ENCODE measurements around the gene MECR. TPM values are rescaled to one million over a fixed set of nuclear protein-coding genes. Genes with fewer than 3 reads are reported as not detected.
A peak's percentile ranks its signal among the peaks of the same experiment; 100 is the strongest.

Gene MECR
- total and polyA plus RNA-seq, 5 donors from 2014 or later = 10.1 to 16.3 (median 12.6) TPM

GRCh38 chr1:29181413-29182225 lies 49.1 kb downstream of the MECR start, which contains the start of gene SRSF4:
Gene SRSF4, minus strand, starts transcription at chr1:29181900. Its CDS starts 148 bp downstream, at chr1:29181752.
- H3K4me3 ChIP-seq (ENCODE audit: low read depth, low read length) = peak within 1 kb of the TSS; percentile 96
- peak within 1 kb of the TSS; percentile 93 to 95 (median 95) for H3K27ac Mint-ChIP-seq
- DNase-seq (peak; percentile 98 to 99 (median 99)), ATAC-seq (ENCODE audit: low read depth in 2 of 2) (peak; percentile 90 to 93)
- H3K9me3 ChIP-seq (ENCODE audit: control insufficient read depth in 2 of 2, low read length in 2 of 2) = no peaks in the 10 kb centered on the region
- H3K27me3 ChIP-seq (ENCODE audit: control insufficient read depth, insufficient read depth, low read length) = no peaks in the 10 kb centered on the region
- peak within 1 kb of the TSS; percentile 98 for H3K27ac ChIP-seq (ENCODE audit: insufficient read depth, low read length, poor library complexity, severe bottlenecking)
- peaks cover 8% of the 10 kb centered on the region for H3K36me3 ChIP-seq (ENCODE audit: control insufficient read depth, insufficient read depth, low read length)
- H3K4me3 Mint-ChIP-seq = peak within 1 kb of the TSS; percentile 94 to 99 (median 97)
- peaks cover 50% of the 10 kb centered on the region for H3K4me1 ChIP-seq (ENCODE audit: control insufficient read depth, insufficient read depth, low read length, poor library complexity, severe bottlenecking)
- H3K36me3 Mint-ChIP-seq = peaks cover 18% of the 10 kb centered on the region
- H3K27me3 Mint-ChIP-seq = no peaks in the 10 kb centered on the region
- peaks cover 28 to 53% (median 41%) of the 10 kb centered on the region in 4 donors for H3K4me1 Mint-ChIP-seq
- no peaks in the 10 kb centered on the region for H3K9me3 Mint-ChIP-seq

- DNase-seq (peak in 1 of 3 donors; percentile 53), ATAC-seq (ENCODE audit: low read depth in 2 of 2) (no peak)
- Histone ChIP-seq H3K36me3 (ENCODE audit: control insufficient read depth, insufficient read depth, low read length) (peaks cover 8% of the 10 kb centered on the region), H3K4me1 (ENCODE audit: control insufficient read depth, insufficient read depth, low read length, poor library complexity, severe bottlenecking) (peaks cover 58% of the 10 kb centered on the region), H3K27me3 (ENCODE audit: control insufficient read depth, insufficient read depth, low read length) (no peaks in the 10 kb centered on the region), H3K27ac (ENCODE audit: insufficient read depth, low read length, poor library complexity, severe bottlenecking) (peak overlapping the region; percentile 98), H3K4me3 (ENCODE audit: low read depth, low read length) (peak overlapping the region; percentile 85), H3K9me3 (ENCODE audit: control insufficient read depth in 2 of 2, low read length in 2 of 2) (no peaks in the 10 kb centered on the region)
- no peaks in the 10 kb centered on the region for H3K27me3 Mint-ChIP-seq
- H3K27ac Mint-ChIP-seq = peak overlapping the region; percentile 90 to 95 (median 95)
- no peaks in the 10 kb centered on the region for H3K9me3 Mint-ChIP-seq
- peaks cover 18% of the 10 kb centered on the region for H3K36me3 Mint-ChIP-seq
- H3K4me3 Mint-ChIP-seq = peak overlapping the region; percentile 94 to 99 (median 97)
- H3K4me1 Mint-ChIP-seq = peaks cover 33 to 61% (median 42%) of the 10 kb centered on the region in 4 donors
Observed at GRCh38 chr1:29180497-29181412, 50.0 kb downstream of the MECR start.

GRCh38 chr1:29179641-29180184 lies 51.0 kb downstream of the MECR start:
- Histone ChIP-seq H3K27ac (ENCODE audit: insufficient read depth, low read length, poor library complexity, severe bottlenecking) (peak overlapping the region; percentile 98), H3K9me3 (ENCODE audit: control insufficient read depth in 2 of 2, low read length in 2 of 2) (no peaks in the 10 kb centered on the region), H3K36me3 (ENCODE audit: control insufficient read depth, insufficient read depth, low read length) (peaks cover 8% of the 10 kb centered on the region), H3K4me1 (ENCODE audit: control insufficient read depth, insufficient read depth, low read length, poor library complexity, severe bottlenecking) (peaks cover 62% of the 10 kb centered on the region), H3K27me3 (ENCODE audit: control insufficient read depth, insufficient read depth, low read length) (no peaks in the 10 kb centered on the region), H3K4me3 (ENCODE audit: low read depth, low read length) (peak overlapping the region; percentile 85)
- Mint-ChIP-seq H3K9me3 (no peaks in the 10 kb centered on the region), H3K36me3 (peaks cover 18% of the 10 kb centered on the region), H3K4me3 (peak overlapping the region; percentile 94 to 99 (median 97)), H3K27me3 (no peaks in the 10 kb centered on the region), H3K4me1 (peaks cover 33 to 62% (median 43%) of the 10 kb centered on the region in 4 donors), H3K27ac (peak overlapping the region in 2 of 3 donors; percentile 95)
- ATAC-seq (ENCODE audit: low read depth in 2 of 2) = no peak
- DNase-seq = peak in 1 of 3 donors; percentile 38

- Histone ChIP-seq H3K4me1 (ENCODE audit: control insufficient read depth, insufficient read depth, low read length, poor library complexity, severe bottlenecking) (peaks cover 64% of the 10 kb centered on the region), H3K36me3 (ENCODE audit: control insufficient read depth, insufficient read depth, low read length) (peaks cover 10% of the 10 kb centered on the region), H3K4me3 (ENCODE audit: low read depth, low read length) (peak overlapping the region; percentile 61), H3K27me3 (ENCODE audit: control insufficient read depth, insufficient read depth, low read length) (no peaks in the 10 kb centered on the region), H3K27ac (ENCODE audit: insufficient read depth, low read length, poor library complexity, severe bottlenecking) (peak overlapping the region; percentile 24), H3K9me3 (ENCODE audit: control insufficient read depth in 2 of 2, low read length in 2 of 2) (no peaks in the 10 kb centered on the region)
- H3K4me1 Mint-ChIP-seq = peaks cover 38 to 69% (median 52%) of the 10 kb centered on the region in 4 donors
- H3K36me3 Mint-ChIP-seq = peaks cover 23% of the 10 kb centered on the region
- H3K27me3 Mint-ChIP-seq = no peaks in the 10 kb centered on the region
- ATAC-seq (ENCODE audit: low read depth in 2 of 2) = no peak
- peak overlapping the region; percentile 32 to 74 (median 46) for H3K27ac Mint-ChIP-seq
- peak overlapping the region; percentile 61 to 99 (median 75) for H3K4me3 Mint-ChIP-seq
- no peaks in the 10 kb centered on the region for H3K9me3 Mint-ChIP-seq
- DNase-seq = no peak
Observed at GRCh38 chr1:29177022-29177705, 53.6 kb downstream of the MECR start.

- Histone ChIP-seq H3K36me3 (ENCODE audit: control insufficient read depth, insufficient read depth, low read length) (peaks cover 10% of the 10 kb centered on the region), H3K27me3 (ENCODE audit: control insufficient read depth, insufficient read depth, low read length) (no peaks in the 10 kb centered on the region), H3K4me3 (ENCODE audit: low read depth, low read length) (peak overlapping the region; percentile 61), H3K4me1 (ENCODE audit: control insufficient read depth, insufficient read depth, low read length, poor library complexity, severe bottlenecking) (peaks cover 67% of the 10 kb centered on the region), H3K27ac (ENCODE audit: insufficient read depth, low read length, poor library complexity, severe bottlenecking) (peak overlapping the region; percentile 47), H3K9me3 (ENCODE audit: control insufficient read depth in 2 of 2, low read length in 2 of 2) (no peaks in the 10 kb centered on the region)
- Mint-ChIP-seq H3K9me3 (no peaks in the 10 kb centered on the region), H3K27me3 (no peaks in the 10 kb centered on the region), H3K36me3 (peaks cover 25% of the 10 kb centered on the region), H3K4me3 (peak overlapping the region in 2 of 4 donors; percentile 62 to 99), H3K27ac (peak overlapping the region in 2 of 3 donors; percentile 60 to 74), H3K4me1 (peaks cover 40 to 70% (median 54%) of the 10 kb centered on the region in 4 donors)
- ATAC-seq (ENCODE audit: low read depth in 2 of 2) (no peak), DNase-seq (no peak)
Observed at GRCh38 chr1:29176576-29176975, 54.2 kb downstream of the MECR start.

- Mint-ChIP-seq H3K4me3 (peak overlapping the region in 2 of 4 donors; percentile 2 to 48), H3K27me3 (no peaks in the 10 kb centered on the region), H3K27ac (peak overlapping the region in 1 of 3 donors; percentile 20), H3K36me3 (peaks cover 15% of the 10 kb centered on the region), H3K4me1 (peaks cover 54 to 70% (median 61%) of the 10 kb centered on the region in 4 donors), H3K9me3 (no peaks in the 10 kb centered on the region)
- no peak overlapping the region for H3K27ac ChIP-seq (ENCODE audit: insufficient read depth, low read length, poor library complexity, severe bottlenecking)
- no peaks in the 10 kb centered on the region for H3K9me3 ChIP-seq (ENCODE audit: control insufficient read depth in 2 of 2, low read length in 2 of 2)
- peaks cover 55% of the 10 kb centered on the region for H3K4me1 ChIP-seq (ENCODE audit: control insufficient read depth, insufficient read depth, low read length, poor library complexity, severe bottlenecking)
- H3K27me3 ChIP-seq (ENCODE audit: control insufficient read depth, insufficient read depth, low read length) = no peaks in the 10 kb centered on the region
- peaks cover 26% of the 10 kb centered on the region for H3K36me3 ChIP-seq (ENCODE audit: control insufficient read depth, insufficient read depth, low read length)
- DNase-seq = no peak
- ATAC-seq (ENCODE audit: low read depth in 2 of 2) = no peak
- peak overlapping the region; percentile 64 for H3K4me3 ChIP-seq (ENCODE audit: low read depth, low read length)
Observed at GRCh38 chr1:29172415-29172939, 58.3 kb downstream of the MECR start.

Data from CD4-positive, CD25-positive, alpha-beta regulatory T cell (primary cell).